NCI-H345 treated with DMSO at 0.1 percent for 48 hours (cell line): Measurements from ENCODE around the gene TEX10.
"Not testable (repeated sequence)": the region's sequence is repeated elsewhere in the genome, so short reads cannot be mapped to it uniquely, and the experiment has no call there.

Experiments
- DNase-seq: peaks from one replicate; lab custom pipeline; 2025; ENCODE audit not compliant: unreplicated experiment; lab: John Stamatoyannopoulos, UW

TEX10 gene

DNA sequence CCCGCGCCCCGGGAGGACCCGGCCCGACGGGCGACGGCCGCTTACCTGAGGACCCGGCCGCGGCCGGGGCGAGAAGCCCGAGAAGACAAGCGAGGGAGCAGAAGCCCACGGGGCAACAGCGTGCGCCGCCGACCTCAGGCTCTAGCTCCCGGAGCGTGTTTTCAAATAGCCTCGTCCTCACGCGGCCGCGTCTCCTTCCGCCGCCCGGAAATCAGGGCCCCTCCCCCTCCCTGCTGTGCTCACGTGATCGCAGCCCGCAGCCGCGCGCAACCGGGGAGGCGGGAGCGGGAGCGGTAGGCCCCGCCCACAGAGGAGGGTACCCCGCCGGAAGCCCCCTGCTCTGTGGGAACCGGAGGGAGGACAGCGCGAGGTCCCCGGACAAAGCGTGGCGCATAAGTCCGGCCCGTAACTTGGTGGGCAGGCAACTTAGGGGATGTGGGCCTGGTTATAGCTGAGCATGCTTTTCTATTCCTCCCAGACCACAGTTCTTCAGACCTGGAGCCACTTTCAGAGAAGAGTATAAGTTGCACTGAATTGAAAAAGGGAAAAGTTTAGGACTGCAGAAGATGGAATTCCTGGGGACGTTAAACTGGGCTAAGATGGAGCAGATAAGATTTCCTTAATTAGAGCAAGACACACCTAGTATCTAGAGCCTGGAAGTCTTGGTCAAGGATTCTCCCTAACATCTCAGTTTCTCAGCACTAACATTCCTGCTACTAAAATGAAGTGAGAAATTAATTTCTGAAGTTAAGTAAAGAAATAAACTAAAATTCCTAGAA is at the start of gene TEX10:
TSS of gene TEX10 (minus strand) at position 216 of the 779 bp plus-strand sequence. CDS start 3,579 bp downstream, outside the sequence.
- DNase-seq = peak; percentile 81

DNA sequence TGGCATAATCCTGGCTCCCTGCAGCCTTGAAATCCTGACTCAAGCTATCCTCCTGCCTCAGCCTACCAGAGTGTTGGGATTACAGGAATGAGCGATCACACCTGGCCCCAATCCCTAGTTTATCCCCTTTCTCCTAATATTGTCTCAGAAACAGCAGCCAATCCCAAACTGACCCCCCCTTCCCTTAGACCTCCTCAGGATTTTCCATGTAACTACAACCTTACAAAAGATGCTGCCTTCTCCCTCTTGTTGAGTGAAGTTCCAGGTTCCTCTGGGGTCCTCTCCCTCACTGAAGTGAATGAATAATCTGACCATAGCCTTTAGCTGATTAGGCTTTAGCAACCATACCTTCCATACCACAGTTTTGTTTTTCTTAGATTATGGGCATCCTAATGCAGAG is 48.3 kb upstream of the TEX10 start:
- no peak for DNase-seq

DNA sequence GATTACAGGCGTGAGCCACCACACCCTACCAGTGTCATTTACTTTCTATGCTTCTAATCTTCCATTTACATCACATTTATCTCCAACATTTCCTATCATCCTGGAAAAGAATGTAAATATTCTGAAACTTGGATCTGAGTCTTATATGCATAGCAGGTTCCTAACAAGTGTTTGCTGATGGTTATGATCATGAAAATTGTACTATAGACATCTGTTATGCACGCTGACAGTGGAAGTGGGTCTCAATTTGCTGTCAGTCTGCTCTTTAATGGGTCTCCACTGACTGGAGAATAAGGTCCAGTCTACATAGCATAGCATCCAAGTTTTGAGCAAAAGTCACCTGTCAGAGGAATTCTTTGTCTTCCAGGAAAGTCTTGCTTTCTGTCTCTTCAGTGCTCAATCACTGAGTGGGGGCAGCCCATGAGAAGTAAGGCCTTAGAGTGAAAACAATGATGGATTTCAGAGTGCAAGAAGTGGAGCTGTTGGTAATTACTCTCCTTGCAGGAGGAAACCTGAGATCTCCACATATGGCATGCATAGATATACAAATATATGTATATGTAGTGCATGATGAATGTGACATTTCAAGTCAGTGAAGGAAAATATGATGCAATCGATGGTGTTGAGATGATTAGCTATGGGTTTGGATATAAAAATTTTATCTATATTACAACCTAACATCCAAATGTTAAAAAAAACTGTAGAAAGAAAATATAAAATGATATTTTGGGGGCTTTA is 45.0 kb upstream of the TEX10 start:
- no peak for DNase-seq

DNA sequence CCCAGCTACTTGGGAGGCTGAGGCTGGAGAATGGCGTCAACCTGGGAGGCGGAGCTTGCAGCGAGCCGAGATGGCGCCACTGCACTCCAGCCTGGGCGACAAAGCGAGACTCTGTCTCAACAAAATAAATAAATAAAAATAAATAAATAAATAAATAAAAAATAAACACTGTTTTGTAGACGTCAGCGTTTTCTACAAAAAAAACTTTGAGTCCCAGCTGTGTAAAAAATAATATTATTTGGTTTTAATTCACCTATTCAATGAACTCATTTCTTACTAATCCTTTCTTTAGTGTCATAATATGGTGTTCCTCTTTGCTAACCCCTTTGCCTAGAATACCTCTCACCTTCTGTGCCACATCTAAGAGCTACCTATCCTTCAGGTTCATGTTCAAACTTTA is 44.0 kb upstream of the TEX10 start:
- DNase-seq = no peak

DNA sequence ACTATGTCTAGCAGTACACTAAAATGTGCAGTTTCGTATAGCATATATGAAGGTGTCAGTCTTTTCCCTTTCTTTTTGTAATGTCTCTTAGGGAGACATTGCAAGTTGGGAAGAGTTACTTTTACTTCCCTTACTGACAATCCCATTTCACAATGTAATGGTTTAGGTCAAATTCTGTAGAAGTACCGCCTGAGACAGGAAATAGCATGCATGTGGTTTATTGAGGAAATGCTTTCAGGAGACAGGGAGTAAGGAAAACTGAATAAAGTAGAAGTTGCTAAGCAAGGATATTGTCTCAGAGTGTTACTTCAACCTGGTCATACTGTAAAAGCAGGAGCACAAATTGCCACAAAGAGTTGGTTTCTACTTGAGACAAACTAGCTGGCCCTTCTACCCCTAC is 42.1 kb upstream of the TEX10 start:
- DNase-seq = no peak

DNA sequence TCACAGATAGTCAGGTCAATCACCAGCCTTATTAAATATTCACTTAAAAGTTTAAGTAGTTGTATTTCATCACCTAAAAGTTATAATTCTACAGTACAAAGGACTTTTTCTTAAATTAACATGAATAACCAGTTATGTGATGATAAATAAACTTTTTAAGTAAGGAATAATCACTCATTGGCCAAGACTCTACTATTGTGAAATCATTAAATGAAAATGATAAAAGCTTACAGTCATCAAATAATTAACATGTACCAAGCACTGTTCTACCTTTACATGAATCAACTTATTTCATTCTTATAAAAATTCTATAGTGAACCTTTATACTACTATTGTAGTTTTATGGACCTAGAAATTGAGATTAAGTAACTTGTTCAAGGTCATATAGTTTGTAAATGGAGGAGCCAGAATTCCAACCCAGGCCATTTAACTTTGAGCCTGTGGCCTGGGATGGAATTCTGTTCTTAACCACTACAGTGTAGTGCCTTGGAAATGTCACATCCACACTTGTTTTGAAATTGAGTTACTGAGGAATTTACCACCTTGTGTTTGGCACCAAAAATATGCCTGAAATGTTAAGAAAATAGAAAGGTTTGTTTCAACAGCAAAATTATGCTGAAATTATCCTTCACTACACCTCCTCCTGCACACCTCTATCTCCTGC is 41.4 kb upstream of the TEX10 start:
- DNase-seq = no peak

DNA sequence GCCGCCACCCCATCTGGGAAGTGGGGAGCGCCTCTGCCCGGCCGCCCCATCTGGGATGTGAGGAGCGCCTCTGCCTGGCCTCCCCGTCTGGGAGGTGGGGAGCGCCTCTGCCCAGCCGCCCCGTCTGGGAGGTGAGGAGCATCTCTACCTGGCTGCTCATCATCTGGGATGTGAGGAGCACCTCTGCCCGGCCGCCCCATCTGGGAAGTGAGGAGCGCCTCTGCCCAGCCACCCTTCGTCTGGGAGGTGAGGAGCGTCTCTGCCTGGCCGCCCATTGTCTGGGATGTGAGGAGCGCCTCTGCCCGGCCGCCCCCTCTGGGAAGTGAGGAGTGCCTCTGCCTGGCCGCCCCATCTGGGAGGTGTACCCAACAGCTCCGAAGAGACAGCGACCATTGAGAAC is 40.2 kb upstream of the TEX10 start:
- not testable (repeated sequence) for DNase-seq

DNA sequence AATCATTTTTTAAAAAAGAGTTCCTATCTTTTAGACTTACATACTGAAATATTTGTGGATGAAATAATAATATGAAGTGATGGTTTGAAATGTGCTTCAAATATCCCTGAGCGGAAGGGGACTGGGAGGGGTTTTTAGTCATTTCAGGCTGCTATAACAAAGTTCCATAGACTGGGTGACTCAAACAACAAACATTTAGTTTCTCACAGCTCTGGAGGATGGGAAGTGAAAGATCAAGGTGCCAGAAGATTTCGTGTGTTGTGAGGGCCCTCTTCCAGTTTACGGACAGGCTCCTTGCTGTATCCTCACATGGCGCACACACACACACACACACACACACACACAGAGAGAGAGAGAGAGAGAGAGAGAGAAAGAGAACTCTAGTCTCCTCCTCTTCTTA is 27.1 kb upstream of the TEX10 start:
- DNase-seq = no peak

DNA sequence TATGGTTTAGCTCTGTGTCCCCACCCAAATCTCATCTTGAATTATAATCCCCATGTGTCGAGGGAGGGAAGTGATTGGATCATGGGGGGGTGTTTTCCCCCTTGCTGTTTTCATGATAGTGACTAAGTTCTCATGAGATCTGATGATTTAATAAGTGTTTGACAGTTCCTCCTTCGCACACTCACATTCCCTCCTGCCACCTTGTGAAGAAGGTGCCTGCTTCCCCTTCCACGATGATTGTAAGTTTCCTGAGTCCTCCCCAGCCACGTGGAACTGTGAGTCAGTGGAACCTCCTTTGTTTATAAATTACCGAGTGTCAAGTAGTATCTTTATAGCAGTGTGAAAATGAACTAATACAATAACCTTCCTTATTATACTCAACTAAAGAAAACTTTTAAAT is 24.3 kb upstream of the TEX10 start:
- DNase-seq = no peak

DNA sequence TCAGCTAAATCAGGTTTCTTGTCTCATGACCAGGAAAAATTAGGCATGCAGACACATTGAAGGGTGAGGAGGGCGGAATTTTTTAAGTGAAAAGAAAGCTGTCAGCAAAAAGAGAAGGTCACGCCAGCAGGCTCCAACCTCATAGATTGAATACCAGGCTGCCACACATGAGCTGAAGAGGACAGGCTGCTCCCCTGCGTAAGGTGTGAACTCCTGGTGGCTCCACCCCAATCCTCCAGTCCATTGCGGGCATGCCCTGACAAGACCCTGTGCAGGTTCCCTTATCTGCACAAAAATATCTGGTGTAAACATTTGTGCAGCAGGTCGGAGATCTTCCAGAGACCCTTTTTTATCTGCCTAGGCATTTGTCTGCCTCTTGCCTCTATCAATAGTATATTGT is 22.9 kb upstream of the TEX10 start:
- DNase-seq = no peak

DNA sequence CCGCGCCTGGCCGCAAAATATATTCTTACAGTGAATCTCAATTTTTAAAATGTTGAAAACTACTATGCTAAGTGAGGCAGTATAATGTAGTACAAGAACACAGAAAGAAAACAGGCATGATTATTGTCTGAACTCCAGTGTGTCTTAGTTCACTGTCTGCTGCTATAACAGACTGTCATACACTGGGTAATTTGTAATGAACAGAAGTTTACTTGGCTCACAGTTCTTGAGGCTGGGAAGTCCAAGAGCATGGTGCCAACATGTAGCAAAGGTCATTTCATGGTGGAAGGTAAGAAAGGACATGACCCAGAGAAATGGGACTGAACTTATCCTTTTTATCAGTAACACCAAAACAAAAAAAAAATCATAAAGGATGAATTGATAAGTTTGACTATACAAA is 19.9 kb upstream of the TEX10 start:
- DNase-seq = no peak

DNA sequence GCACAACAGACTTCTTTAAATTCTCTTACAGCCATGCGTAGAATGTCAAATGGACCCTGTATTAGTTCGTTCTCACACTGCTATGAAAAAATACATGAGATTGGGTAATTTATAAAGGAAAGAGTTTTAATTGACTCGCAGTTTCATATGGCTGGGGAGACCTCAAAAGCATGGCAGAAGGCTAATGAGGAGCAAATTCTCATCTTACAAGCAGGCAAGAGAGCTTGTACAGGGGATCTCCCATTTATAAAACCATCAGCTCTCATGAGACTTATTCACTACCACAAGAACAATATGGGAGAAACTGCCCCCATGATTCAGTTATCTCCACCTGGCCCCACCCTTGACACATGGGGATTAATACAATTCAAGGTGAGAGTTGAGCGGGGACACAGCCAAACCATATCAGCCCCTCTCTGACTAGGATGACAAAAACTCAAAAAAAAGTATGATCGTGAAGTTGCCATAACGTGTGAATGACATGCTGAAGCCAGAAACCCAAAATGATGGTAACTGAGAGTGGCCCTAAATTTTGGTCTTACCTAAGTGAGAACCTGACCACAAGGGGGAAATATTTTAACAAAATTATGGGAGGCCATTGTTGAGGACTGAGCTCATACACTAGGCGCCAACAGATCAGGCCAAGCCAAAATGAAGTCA is 17.5 kb upstream of the TEX10 start:
- no peak for DNase-seq

DNA sequence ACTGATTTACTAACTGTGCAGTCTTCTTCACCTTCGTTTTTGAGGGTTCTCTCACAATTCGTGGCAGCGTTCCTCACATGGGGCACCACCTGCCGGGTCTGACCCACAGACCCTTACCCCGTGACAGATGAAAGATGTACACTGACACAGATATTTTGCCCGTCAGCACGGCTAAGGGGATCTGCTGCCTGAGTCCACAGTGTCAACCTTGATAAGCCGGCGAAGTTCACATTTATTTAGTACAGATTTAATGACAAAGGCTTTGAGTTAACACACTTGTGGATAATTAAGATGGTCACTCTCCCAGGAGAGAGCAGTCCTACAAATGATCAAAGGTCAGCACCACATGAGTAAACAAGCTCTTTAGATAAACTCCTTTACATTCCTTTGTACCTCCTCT is 15.9 kb upstream of the TEX10 start:
- no peak for DNase-seq

DNA sequence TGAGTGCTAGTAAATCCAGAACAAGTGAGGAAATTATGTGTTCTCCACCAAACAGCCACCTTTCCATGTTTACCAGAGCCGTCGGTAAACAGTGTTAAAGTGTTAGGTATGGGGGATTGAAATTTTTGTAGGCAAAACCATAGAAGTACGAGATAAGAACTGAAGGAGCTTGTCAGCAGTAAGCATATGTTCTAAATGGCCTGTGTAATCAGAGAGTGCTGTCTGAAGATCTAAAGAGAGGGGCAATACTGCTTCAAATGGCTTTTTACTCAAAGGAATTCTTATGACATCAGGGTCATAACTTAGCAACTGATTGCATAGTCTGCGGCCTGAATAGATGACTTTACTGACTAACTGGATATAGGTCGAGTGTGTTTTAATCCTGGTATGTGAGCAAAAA is 13.4 kb upstream of the TEX10 start:
- DNase-seq = no peak

DNA sequence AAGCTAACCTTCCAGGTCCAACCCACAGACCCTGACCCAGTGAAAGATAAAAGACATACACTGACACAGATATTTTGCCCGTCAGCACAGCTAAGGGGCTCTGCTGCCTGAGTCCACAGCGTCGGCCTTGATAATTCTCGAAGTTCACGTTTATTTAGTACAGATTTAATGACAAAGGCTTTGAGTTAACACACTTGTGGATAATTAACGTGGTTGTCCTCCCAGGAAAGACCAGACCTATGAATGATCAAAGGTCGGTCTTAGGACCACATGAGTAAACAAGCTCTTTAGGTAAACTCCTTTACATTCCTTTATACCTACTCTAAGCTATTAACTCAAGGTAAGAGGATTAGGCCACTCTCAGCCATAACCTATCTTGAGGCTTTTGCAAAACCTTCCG is 11.3 kb upstream of the TEX10 start:
- DNase-seq = no peak

DNA sequence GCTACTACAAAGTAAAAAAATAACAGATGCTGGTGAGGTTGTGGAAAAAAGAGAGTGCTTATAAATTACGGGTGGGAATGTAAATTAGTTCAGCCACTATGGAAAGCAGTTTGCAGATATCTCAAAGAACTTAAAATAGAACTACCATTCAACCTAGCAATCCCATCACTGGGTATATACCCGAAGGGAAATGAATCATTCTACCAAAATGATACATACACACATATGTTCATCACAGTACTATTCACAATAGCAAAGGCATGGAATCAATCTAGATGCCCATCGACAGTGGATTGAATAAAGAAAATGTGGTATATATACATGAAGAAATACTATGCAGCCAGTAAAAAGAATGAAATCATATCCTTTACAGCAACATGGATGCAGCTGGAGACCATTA is 6.3 kb upstream of the TEX10 start:
- no peak for DNase-seq

DNA sequence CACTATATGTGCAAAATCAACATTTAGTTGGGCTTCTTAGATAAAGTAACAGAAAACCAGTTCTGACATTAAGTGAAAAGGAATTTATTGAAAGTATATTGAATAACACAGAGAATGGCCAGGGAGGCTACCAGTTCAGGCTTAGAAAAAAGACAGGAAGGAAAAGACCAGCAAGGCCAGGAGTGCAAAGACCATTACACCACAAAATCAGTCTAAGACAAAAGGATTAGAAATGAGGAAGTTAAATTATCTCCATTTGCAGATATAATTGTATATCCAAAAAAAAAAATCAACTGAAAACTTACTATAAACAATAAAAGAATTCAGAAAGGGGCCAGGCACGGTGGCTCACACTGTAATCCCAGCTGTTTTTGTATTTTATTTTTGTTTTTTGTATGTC is 4.8 kb upstream of the TEX10 start:
- DNase-seq = no peak

DNA sequence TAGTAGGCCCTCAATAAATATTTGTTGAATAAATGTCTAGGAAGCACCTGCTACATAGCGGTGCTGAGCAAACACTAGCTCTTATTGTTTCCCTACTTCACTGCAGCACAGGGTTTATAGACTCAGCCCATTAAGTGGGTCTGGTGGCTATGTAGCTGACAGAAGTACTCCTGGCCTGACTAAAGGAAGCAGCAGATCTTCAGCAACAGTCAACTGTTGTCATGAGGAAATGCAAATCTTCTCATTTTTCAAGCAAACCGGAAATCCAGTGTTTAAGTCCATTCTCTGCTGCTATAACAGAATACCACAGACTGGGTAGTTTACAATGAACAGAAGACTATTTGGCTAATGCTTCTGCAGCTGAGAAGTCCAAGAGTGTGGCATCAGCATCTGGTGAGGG is 2.8 kb upstream of the TEX10 start:
- DNase-seq = peak; percentile 13

DNA sequence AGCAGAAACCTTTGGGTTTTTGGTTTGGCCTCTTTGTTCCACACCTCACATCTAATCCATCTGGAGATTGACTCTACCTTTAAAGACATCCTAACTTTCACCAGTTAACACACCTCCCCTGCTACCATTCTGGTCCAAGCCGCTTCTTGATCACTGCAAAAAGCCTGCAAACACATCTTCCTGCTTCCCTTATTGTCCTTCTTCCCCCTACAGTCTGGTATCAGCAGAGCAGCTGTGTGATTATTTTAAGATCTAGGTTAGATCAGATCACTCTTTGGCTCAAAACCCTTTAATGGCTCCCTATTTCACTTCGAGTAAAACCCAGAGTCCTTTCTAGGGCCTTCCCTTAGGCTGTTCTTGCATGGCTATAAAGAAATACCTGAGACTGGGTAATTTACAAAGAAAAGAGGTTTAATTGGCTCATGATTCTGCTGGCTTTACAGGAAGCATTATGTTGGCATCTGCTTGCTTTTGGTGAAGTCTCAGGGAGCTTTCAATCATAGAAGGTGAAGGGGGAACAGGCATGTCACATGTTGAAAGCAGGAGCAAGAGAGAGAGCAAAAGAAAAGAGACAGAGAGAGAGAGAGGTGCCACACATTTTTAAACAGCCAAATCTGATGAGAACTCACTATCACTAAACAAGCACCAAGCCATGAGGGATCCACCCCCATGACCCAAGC is 1.5 kb upstream of the TEX10 start:
- DNase-seq = no peak

DNA sequence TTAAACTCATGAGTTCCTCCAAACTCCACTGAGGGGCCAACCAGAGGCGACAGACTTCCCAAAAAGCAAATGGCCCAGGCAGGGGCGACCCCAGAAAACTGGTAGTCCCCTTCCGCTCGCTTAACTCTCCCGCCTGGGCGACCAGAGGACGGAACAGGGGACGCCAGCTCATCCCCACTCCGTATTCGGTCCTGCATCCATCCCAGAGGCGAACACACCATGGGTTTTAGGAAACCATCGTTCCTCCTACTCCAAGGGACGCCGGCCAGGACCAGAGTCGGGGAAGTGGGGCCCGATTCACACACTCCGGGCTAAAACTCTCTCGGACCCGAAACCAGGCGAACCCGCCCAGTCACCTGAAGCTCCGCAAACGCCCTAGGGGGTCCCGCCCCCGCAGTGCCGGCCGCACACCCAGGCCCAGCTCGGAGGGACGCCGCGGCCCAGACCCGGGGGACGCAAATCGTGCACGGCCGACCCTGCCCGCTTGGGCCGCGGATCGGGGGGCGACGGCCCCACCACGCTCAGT is 478 bp downstream of the TEX10 start:
- peak; percentile 8 for DNase-seq

DNA sequence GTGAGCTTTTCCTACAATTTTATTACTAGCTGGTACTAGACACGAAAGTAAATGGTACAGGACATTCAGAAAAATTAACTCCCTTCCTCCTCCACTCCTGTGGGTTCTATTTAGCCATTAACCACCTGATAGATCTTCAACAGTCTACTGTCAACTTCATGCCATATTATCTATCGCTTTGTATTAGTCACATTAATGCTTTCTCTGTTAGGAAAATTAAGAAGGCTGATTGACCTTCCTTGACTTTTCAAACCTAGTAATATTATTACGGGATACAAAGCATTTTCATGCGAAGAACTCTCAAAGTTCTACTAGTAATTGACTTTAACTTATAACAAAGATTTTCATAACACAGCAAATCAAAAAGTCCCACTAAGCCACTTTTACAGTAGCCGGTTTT is 1.2 kb downstream of the TEX10 start:
- DNase-seq = no peak
